ENCODE data around the gene B3GNT8.

DNA sequence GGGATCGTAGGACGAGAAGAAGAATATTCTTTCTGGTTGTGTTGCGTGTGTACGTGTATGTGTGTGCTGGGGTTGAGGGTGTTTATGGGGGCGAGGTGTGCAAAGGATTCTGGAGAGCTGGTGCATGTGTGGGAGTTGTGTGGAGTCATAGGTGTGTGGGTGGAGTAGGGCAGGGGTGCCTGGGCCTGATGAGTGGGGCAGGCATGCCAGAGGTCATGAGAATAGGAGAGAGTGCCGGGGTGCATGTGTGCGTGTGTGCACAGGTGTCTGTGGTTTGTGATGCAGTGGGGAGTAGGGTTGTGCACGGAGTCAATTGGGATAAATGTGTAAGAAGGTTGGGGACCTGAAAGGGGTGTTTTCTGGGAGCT, 50.2 kb downstream of the B3GNT8 start:
- TF ChIP-seq, protein P1, sequence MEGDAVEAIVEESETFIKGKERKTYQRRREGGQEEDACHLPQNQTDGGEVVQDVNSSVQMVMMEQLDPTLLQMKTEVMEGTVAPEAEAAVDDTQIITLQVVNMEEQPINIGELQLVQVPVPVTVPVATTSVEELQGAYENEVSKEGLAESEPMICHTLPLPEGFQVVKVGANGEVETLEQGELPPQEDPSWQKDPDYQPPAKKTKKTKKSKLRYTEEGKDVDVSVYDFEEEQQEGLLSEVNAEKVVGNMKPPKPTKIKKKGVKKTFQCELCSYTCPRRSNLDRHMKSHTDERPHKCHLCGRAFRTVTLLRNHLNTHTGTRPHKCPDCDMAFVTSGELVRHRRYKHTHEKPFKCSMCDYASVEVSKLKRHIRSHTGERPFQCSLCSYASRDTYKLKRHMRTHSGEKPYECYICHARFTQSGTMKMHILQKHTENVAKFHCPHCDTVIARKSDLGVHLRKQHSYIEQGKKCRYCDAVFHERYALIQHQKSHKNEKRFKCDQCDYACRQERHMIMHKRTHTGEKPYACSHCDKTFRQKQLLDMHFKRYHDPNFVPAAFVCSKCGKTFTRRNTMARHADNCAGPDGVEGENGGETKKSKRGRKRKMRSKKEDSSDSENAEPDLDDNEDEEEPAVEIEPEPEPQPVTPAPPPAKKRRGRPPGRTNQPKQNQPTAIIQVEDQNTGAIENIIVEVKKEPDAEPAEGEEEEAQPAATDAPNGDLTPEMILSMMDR (IDR thresholded peaks at IDR 0.05; ENCODE audit: insufficient read depth, low read depth, low read length): no peak
- TF ChIP-seq EZH2 (IDR thresholded peaks at IDR 0.05; ENCODE audit: insufficient read depth, low read length): no peak

All from astrocyte (in vitro differentiated cells and primary cell).